ENCODE data around the gene SIK2.

DNA sequence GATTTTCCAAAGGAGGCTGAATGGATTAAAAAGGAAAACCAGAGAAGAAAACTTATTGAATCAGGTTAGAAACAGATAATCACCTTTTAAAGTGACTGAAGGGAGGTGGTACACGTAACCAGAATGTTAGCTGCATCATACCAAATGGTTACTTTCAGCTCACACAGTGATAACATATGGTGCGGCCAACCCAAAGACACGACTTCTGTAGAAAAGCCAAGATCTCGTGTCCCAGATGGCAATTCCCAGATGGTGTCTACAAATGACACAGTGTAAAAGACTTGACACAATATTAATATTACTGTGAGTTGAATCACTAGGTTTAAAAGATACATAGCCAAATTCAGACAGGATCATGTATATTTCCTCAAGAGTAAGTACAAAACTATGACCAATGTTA, 158.8 kb downstream of the SIK2 start:
- TF ChIP-seq, protein P1, sequence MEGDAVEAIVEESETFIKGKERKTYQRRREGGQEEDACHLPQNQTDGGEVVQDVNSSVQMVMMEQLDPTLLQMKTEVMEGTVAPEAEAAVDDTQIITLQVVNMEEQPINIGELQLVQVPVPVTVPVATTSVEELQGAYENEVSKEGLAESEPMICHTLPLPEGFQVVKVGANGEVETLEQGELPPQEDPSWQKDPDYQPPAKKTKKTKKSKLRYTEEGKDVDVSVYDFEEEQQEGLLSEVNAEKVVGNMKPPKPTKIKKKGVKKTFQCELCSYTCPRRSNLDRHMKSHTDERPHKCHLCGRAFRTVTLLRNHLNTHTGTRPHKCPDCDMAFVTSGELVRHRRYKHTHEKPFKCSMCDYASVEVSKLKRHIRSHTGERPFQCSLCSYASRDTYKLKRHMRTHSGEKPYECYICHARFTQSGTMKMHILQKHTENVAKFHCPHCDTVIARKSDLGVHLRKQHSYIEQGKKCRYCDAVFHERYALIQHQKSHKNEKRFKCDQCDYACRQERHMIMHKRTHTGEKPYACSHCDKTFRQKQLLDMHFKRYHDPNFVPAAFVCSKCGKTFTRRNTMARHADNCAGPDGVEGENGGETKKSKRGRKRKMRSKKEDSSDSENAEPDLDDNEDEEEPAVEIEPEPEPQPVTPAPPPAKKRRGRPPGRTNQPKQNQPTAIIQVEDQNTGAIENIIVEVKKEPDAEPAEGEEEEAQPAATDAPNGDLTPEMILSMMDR (IDR thresholded peaks at IDR 0.05; ENCODE audit: poor library complexity, severe bottlenecking) = no peak
- TF ChIP-seq TAF1 (IDR thresholded peaks at IDR 0.05; ENCODE audit: low read depth) = no peak
- no peak for TF ChIP-seq POLR2AphosphoS5 (IDR thresholded peaks at IDR 0.05)
- no peak for TF ChIP-seq EP300 (conservative IDR thresholded peaks at IDR 0.05; ENCODE audit: poor library complexity, severe bottlenecking)
- no peak for TF ChIP-seq RAD21 (conservative IDR thresholded peaks at IDR 0.05)
- no peak for TF ChIP-seq EZH2 (IDR thresholded peaks at IDR 0.05; ENCODE audit: borderline replicate concordance, insufficient read depth, low read length, poor library complexity, severe bottlenecking)
- TF ChIP-seq SMC3 (conservative IDR thresholded peaks at IDR 0.05; ENCODE audit: poor library complexity) = no peak
- TF ChIP-seq, protein P2, sequence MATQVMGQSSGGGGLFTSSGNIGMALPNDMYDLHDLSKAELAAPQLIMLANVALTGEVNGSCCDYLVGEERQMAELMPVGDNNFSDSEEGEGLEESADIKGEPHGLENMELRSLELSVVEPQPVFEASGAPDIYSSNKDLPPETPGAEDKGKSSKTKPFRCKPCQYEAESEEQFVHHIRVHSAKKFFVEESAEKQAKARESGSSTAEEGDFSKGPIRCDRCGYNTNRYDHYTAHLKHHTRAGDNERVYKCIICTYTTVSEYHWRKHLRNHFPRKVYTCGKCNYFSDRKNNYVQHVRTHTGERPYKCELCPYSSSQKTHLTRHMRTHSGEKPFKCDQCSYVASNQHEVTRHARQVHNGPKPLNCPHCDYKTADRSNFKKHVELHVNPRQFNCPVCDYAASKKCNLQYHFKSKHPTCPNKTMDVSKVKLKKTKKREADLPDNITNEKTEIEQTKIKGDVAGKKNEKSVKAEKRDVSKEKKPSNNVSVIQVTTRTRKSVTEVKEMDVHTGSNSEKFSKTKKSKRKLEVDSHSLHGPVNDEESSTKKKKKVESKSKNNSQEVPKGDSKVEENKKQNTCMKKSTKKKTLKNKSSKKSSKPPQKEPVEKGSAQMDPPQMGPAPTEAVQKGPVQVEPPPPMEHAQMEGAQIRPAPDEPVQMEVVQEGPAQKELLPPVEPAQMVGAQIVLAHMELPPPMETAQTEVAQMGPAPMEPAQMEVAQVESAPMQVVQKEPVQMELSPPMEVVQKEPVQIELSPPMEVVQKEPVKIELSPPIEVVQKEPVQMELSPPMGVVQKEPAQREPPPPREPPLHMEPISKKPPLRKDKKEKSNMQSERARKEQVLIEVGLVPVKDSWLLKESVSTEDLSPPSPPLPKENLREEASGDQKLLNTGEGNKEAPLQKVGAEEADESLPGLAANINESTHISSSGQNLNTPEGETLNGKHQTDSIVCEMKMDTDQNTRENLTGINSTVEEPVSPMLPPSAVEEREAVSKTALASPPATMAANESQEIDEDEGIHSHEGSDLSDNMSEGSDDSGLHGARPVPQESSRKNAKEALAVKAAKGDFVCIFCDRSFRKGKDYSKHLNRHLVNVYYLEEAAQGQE (IDR thresholded peaks at IDR 0.05; ENCODE audit: borderline replicate concordance) = no peak
- no peak for TF ChIP-seq MXI1 (conservative IDR thresholded peaks at IDR 0.05; ENCODE audit: poor library complexity, severe bottlenecking)

All from neural cell (in vitro differentiated cells).